HG02642 (cell line): ENCODE results near the gene VN1R2.
"Not testable (repeated sequence)": the region's sequence is repeated elsewhere in the genome, so short reads cannot be mapped to it uniquely, and the experiment has no call there.

Source experiments
- ATAC-seq: cut with Tn5 transposase; IDR thresholded peaks from one replicate; pipeline ENCODE4 v1.9.1; 2021; ENCODE audit warnings: mild to moderate bottlenecking; ENCODE audit not compliant: unreplicated experiment, poor library complexity

VN1R2 gene, protein sequence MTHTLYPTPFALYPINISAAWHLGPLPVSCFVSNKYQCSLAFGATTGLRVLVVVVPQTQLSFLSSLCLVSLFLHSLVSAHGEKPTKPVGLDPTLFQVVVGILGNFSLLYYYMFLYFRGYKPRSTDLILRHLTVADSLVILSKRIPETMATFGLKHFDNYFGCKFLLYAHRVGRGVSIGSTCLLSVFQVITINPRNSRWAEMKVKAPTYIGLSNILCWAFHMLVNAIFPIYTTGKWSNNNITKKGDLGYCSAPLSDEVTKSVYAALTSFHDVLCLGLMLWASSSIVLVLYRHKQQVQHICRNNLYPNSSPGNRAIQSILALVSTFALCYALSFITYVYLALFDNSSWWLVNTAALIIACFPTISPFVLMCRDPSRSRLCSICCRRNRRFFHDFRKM

DNA sequence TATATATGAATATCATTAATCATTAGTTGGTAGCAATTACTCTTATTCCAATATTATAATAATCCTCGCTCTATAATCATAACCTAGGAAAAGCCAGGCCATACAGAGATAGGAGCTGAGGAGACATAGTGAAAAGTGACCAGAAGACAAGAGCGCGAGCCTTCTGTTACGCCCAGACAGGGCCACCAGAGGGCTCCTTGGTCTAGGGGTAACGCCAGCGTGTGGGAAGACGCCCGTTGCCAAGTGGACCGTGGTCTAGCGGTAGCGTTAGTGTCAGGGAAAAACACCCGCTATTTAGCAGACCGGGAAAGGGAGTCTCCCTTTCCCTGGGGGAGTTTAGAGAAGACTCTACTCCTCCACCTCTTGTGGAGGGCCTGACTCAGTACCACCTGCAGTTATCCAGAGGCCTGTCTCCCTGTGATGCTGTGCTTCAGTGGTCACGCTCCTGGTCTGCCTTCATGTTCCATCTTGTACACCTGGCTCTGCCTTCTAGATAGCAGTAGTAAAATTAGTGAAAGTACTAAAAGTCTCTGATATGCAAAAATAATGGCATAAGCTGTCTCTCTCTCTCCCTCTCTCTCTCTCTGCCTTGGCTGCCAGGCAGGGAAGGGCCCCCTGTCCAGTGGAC lies at the start of gene VN1R2:
TSS of gene VN1R2 (plus strand) at position 578 of the 628 bp plus-strand sequence. CDS start 84 bp downstream, outside the sequence.
- ATAC-seq, result not testable (repeated sequence)

DNA sequence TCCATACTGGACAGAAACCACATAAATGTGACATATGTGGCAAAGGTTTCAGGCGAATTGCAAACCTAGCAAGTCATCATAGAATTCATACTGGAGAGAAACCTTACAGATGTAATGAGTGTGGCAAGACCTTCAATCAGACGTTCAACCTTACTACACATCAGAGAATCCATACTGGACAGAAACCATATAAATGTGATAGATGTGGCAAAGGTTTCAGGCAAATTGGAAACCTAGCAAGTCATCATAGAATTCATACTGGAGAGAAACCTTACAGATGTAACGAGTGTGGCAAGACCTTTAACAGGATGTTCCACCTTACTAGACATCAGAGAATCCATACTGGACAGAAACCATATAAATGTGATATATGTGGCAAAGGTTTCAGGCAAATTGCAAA lies 46.5 kb upstream of the VN1R2 start:
- ATAC-seq, result not testable (repeated sequence)

DNA sequence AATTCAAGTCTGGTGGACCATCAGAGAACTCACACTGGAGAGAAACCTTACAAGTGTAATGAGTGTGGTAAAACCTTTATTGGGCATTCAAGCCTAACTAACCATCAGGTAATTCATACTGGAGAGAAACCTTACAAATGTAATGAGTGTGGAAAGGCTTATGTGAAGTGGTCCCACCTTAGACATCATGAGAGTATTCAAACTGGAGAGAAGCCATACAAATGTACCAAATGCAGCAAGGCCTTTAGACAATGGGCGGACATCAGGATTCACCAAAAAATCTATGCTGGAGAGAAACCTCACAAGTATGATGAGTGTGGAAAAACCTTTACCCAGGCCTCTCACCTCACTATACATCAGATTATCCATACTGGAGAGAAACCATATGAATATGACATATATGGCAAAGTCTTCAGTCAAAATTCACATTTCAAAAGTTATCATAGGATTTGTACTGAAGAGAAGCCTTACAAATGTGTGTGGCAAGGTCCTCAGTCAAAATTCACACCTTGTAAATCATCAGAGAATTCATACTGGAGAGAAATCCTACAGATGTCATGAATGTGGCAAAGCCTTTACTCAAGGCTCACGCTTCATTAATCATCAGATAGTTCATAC lies 45.3 kb upstream of the VN1R2 start:
- ATAC-seq, result no peak

DNA sequence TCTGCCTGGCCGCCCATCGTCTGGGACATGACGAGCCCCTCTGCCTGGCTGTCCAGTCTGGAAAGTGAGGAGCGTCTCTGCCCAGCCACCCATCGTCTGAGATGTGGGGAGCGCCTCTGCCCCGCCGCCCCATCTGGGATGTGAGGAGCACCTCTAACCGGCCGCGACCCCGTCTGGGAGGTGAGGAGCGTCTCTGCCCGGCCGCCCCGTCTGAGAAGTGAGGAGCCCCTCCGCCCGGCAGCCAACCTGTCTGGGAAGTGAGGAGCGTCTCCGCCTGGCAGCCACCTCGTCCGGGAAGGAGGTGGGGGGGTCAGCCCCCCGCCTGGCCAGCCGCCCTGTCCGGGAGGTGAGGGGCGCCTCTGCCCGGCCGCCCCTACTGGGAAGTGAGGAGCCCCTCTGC lies 35.4 kb upstream of the VN1R2 start:
- ATAC-seq, result not testable (repeated sequence)

DNA sequence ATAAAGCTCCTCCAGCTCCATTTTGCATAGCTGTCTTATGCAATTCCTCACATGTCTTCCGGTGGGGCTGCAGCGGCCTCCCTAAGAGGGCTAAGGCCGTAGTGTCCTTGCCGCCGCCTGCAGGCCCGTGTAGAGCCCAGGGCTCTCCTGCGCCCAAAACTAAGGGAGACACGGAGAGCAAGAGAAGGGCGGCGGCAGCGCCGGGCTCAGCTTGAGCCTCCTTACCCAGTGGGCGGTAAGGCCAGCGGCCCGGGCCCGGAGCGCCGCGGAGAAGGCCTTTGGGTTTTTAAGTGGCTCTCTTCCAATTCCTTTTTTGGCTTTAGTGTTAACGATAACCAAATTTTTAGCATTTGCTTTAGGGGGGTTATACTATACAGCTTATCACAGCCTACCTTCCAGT lies 33.5 kb upstream of the VN1R2 start:
- no peak for ATAC-seq

DNA sequence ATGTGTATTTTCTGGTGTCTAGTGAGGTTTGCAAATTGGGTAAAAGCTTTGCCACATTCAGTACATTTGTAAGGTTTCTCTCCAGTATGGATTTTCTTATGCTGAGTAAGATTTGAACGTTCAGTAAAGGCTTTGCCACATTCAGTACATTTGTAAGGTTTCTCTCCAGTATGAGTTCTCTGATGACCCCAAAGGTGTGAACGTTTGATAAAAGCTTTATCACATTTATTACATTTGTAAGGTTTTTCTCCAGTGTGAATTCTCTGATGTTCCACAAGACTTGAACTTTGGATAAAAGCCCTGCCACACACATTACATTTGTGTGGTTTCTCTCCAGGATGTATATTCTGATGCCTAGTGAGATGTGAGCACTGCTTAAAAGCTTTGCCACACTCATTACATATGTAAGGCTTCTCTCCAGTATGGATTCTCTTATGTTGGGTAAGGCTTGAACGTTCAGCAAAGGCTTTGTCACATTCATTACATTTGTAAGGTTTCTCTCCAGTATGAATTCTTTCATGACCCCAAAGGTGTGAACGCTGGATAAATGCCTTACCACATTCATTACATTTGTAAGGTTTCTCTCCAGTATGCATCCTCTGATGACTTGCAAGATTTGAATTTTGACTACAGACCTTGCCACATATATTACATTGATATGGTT lies 20.8 kb upstream of the VN1R2 start:
- ATAC-seq, result no peak

DNA sequence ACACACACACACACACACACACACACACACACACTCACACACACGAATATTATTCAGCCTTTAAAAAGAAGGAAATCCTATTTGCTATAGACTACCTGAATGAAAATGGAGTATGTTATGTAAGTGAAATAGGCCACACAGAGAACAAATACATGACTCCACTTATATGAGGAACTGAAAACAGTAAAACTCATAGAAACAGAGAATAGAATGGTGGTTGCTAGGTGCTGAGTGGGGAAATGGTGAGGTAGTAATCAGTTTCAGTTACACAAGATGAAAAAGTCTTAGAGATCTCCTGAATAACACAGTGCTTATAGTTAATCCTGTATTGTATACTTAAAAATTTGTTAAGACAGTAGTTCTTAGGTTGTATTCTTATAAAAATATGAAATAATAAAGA lies 11.6 kb upstream of the VN1R2 start:
- no peak for ATAC-seq

DNA sequence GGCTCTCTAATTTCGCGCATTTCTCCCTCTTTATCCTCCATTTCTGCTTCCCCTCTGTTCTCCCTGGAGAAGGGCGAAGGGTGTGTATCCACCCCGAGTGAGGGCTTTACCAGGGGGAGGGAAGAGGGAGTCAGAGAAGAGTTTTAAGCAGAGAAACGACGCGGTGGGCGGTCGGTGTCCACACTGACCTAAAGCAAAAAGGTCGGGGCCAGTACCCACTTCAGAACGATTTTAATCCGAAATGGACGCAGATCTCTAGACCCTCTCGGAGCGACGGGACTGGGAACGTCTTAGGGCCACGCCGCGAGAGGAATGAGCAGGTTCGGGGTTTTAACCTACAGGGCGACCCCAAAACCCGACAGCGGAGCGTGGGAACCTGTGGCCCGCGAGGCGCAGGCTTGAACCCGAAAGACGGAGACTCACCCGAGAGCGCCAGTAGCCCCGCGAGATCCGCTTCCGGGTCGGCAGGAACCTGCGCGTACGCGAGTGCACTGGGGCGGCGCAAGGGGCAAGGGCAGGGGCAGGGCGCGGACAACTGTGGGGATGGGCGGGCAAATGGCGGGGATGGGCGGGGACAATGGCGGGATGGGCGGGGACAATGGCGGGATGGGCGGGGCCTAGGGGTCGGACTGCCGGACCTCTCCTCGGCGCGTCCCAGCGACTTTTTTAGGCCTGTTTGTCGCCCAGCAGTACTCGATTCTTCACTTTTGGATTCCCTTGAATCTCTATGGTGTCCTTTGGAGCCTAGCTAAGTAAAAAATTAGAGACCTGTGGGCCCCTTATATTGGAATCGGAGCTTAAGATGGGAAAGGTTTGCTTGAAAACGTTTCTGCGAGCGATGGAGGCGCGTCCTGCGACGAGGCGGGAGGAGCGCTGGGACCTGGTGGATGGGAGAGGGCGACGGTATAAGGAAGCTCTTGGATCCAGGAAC lies 3.4 kb upstream of the VN1R2 start, which contains the start of gene ZNF677:
TSS of gene ZNF677 (minus strand) at position 463 of the 931 bp plus-strand sequence. CDS start 3,323 bp downstream, outside the sequence.
- ATAC-seq, result no peak

DNA sequence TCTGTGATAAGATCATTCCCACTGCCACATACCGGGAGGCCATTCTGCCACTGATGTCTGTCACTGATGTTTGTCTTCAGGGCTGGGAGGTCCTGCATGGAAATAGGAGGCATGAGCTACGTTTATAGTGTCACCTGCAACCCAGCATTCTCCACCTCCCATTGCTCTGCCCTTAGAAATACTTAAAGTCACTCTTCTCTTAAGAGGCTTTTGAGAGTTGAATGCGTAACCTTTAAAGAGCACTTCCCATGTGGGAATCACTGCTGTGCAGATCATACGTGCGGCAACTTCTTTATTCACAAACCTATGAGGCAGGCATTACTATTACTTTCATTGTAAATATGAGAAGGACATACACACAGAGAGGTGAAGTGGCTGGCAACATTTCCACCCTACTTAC lies 9.5 kb downstream of the VN1R2 start, which contains the start of gene VN1R4:
TSS of gene VN1R4 (minus strand) at position 101 of the 400 bp plus-strand sequence. CDS start at position 43, 58 bp downstream.
- not testable (repeated sequence) for ATAC-seq

DNA sequence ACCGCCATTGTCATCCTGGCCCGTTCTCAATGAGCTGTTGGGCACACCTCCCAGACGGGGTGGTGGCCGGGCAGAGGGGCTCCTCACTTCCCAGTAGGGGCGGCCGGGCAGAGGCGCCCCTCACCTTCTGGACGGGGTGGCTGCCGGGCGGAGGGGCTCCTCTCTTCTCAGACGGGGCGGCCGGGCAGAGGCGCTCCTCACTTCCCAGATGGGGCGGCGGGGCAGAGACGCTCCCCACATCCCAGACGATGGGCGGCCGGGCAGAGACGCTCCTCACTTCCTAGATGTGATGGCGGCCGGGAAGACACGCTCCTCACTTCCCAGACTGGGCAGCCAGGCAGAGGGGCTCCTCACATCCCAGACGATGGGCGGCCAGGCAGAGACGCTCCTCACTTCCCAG lies 11.8 kb downstream of the VN1R2 start:
- not testable (repeated sequence) for ATAC-seq

DNA sequence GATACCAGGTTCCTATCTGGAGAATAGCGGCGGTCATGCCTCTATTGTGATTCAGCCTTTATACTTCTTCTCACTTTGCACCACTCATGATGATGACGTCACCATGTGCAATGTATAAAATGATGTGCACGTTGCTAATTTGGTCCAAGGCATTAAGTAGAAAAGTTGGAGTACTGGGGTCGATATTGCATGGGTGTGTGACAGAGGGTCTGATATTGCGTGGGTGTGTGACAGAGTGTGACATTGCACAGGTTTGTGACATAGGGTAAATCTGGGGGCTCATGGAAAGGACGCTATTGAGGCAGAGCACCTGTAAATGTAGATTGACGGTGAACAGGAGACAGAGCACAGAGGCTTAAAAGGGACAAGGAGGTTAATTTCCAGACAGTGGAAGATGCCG lies 14.0 kb downstream of the VN1R2 start:
- ATAC-seq, result no peak

DNA sequence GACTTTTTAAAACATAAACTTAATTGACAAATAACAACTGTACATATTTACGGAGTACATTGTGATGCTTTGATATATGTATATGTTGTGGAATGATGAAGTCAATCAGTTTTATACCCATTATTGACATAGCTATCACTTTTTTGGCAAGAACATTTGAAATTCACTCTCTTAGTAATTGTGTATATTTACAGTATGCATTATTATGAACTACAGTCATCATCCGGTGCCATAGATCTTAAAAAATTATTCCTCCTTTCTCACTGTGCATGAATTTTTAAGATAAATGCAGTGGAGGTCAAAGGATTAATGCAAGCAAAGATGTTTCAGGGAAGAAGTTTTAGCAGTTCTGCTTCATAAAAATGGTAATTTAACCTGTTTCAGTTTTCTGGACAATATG lies 17.4 kb downstream of the VN1R2 start:
- ATAC-seq, result no peak

DNA sequence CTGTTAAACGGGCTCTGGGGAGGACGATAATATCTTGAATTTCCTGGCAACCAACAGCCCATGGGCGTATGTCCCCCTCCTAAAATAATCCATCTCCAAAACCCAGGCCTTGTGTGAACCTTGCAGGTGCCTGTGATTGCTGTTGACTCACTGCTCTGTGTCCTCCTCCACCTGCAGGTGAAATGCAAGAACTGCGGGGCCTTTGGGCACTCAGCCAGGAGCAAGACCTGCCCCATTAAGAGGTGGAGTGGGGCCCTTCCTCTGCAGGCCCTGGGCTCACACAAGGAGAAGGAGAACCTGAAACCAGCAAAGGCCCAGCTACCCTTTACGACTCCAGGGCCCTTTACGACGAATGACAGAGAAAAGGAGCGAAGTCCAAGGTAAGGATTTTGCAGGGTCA lies 23.9 kb downstream of the VN1R2 start:
- ATAC-seq, result not testable (repeated sequence)

DNA sequence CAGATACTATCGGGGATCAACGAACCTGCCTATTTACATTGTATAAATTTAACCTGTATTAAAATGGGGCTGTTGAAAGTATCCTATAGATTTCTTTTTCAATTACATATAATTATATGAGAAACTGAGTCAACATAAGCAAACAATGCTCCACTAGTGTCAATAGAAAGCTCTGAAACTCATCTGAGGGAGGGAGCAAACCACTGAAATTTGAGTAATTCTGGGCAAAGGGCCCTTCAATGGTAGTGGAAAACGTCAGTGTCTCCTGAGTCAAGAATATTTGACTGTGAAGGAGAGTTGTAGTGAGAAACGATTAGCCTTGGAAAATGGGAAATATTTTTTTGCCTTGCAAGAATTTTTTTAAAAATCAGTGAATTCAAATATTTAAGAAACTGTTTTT lies 27.0 kb downstream of the VN1R2 start:
- ATAC-seq, result no peak

DNA sequence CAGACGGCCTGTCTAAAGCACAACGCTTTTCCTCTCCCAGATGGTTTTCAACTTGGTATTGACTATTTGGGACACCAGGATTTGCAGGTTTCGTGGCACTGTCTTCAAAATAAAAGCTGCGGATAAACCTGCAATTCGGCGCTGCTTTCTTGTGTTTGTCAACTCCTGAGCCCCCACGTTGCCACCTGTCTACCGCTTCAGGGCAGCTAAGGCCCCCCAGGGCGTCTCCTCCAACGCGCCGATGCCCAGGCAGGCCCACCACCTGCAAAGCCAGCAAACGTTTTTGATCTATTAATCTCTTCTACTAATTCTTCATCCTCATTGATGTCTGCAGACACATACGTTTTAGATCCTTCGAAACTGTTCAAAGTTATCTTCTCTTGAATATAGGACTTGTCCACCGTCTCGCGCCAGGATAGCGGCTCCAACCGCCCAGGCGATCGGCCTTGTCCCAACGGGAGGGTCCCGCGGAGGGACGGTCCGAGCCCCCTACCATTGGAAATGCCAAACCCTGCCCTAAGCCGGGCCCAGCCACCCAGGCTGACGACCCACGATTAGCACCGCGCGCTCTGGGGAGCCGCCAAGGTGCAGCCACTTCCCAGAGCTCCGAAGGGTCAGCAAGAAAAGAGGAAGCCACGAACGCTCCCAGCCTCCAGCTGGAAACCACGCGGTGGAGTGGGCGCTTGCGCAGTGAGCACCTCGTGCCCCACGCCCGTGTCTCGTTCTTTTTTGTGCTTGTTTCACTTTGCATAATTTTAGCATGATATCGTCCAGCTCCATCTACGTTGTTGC lies 32.9 kb downstream of the VN1R2 start:
- ATAC-seq, result no peak

DNA sequence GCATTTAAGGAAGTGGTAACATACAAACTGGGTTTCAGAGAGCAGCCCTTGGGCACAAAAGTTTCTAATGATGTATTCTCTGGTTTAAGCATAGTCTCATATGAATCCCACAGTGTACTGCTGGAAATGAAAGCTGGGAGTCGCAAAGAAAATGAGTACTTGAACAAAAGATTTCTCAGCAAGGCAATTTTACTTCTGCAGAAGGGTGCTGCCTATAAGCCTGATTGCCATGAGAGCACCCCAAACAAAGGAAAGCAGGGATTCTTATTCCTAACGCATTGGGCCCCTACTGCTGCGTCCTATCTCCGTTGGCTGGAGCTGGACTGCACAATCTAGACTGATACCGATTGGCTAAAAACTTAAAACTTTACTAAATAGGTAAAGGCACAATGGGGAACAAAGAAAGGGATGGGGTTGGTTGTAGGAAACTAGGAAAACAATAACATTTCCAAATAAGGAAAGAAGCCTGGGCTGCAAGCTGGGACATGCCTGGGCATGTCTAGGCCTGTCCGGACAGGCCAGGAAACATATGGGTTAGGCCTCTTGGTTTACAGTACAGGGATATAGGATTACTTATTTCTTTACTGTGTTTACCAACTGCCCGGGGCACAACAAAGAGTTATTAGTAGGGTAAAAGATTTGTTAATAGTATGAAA lies 36.8 kb downstream of the VN1R2 start:
- ATAC-seq, result no peak

DNA sequence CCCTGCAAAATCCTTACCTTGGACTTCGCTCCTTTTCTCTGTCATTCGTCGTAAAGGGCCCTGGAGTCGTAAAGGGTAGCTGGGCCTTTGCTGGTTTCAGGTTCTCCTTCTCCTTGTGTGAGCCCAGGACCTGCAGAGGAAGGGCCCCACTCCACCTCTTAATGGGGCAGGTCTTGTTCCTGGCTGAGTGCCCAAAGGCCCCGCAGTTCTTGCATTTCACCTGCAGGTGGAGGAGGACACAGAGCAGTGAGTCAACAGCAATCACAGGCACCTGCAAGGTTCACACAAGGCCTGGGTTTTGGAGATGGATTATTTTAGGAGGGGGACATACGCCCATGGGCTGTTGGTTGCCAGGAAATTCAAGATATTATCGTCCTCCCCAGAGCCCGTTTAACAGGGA lies 43.2 kb downstream of the VN1R2 start:
- not testable (repeated sequence) for ATAC-seq

DNA sequence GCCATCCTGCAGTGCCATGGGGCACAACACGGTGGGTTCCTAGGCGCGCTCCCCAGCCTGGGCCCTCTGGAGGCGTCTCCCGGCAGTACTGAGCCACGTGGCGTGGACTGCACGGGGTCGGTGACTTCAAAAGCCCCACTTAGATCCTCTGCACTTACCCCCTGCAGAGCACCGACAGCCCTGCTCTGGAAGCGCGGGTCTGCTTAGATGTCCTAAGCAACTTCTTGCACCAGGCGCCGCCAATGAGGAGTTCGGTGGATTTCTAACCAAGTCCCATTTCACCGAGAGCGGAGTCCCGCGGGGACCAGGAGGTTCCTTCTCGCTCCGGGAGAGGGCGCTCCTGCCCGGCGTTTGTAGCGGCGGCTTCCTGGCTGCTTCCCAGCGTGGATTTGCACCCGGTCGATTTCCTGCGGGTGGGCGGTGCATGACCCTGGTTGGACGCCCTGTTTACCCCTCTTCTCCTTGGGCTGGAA lies 50.3 kb downstream of the VN1R2 start:
- no peak for ATAC-seq
